ENCODE data around the gene ART4. TPM values are rescaled to one million over a fixed set of nuclear protein-coding genes. Genes with fewer than 3 reads are reported as not detected.

Gene ART4
- polyA plus RNA-seq, 1 donor from 2014 or later, result not detected

DNA sequence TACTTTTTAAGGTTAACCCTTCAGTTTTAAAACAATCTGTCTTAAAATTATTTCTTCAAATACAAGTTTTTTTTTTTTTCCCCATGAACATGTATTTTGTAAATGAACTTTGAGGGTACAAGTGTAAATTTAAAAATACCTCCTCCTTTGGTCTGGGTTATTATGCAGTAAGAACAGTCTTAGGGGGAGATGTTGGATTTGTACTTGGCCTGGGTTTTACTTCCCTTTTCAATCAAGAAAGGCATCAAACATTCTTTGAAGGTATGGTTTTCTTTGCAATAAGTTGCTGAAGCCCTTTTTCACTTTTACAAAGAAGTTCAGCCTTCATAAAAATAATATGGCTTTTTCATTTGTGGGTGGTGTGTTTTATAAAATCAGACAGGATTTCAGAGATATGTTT, 60.6 kb downstream of the ART4 start:
- Histone ChIP-seq H3K9ac (ENCODE audit: low read length) (no peak overlapping the region), H2AFZ (ENCODE audit: low read depth, low read length) (no peak overlapping the region), H3K9me3 (ENCODE audit: low read length) (no peaks in the 10 kb centered on the region), H3K27me3 (ENCODE audit: insufficient read depth, low read depth, low read length) (no peaks in the 10 kb centered on the region), H3F3A (ENCODE audit: insufficient read depth, low read length, poor library complexity, severe bottlenecking) (no peaks in the 10 kb centered on the region), H3K36me3 (ENCODE audit: insufficient read depth, low read length) (peaks cover 4% of the 10 kb centered on the region), H3K4me3 (ENCODE audit: low read length) (no peak overlapping the region), H3K9me2 (ENCODE audit: insufficient read depth, low read length) (no peaks in the 10 kb centered on the region), H4K20me1 (ENCODE audit: insufficient read depth) (no peaks in the 10 kb centered on the region), H3K4me2 (ENCODE audit: low read length) (no peak overlapping the region), H3K27ac (ENCODE audit: low read length) (no peak overlapping the region), H3K79me2 (replicated peaks; ENCODE audit: insufficient read depth, low read length) (no peaks in the 10 kb centered on the region)
- TF ChIP-seq EZH2 (IDR thresholded peaks at IDR 0.05; ENCODE audit: borderline replicate concordance, insufficient read depth, low read length, poor library complexity, severe bottlenecking) (no peak), EP300 (conservative IDR thresholded peaks at IDR 0.05; ENCODE audit: poor library complexity, severe bottlenecking) (no peak), TAF1 (IDR thresholded peaks at IDR 0.05; ENCODE audit: low read depth) (no peak), SMC3 (conservative IDR thresholded peaks at IDR 0.05; ENCODE audit: poor library complexity) (no peak), MXI1 (conservative IDR thresholded peaks at IDR 0.05; ENCODE audit: poor library complexity, severe bottlenecking) (no peak), RAD21 (conservative IDR thresholded peaks at IDR 0.05) (no peak), POLR2AphosphoS5 (IDR thresholded peaks at IDR 0.05) (no peak)
- TF ChIP-seq, protein P1, sequence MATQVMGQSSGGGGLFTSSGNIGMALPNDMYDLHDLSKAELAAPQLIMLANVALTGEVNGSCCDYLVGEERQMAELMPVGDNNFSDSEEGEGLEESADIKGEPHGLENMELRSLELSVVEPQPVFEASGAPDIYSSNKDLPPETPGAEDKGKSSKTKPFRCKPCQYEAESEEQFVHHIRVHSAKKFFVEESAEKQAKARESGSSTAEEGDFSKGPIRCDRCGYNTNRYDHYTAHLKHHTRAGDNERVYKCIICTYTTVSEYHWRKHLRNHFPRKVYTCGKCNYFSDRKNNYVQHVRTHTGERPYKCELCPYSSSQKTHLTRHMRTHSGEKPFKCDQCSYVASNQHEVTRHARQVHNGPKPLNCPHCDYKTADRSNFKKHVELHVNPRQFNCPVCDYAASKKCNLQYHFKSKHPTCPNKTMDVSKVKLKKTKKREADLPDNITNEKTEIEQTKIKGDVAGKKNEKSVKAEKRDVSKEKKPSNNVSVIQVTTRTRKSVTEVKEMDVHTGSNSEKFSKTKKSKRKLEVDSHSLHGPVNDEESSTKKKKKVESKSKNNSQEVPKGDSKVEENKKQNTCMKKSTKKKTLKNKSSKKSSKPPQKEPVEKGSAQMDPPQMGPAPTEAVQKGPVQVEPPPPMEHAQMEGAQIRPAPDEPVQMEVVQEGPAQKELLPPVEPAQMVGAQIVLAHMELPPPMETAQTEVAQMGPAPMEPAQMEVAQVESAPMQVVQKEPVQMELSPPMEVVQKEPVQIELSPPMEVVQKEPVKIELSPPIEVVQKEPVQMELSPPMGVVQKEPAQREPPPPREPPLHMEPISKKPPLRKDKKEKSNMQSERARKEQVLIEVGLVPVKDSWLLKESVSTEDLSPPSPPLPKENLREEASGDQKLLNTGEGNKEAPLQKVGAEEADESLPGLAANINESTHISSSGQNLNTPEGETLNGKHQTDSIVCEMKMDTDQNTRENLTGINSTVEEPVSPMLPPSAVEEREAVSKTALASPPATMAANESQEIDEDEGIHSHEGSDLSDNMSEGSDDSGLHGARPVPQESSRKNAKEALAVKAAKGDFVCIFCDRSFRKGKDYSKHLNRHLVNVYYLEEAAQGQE (IDR thresholded peaks at IDR 0.05; ENCODE audit: borderline replicate concordance), result no peak
- TF ChIP-seq, protein P2, sequence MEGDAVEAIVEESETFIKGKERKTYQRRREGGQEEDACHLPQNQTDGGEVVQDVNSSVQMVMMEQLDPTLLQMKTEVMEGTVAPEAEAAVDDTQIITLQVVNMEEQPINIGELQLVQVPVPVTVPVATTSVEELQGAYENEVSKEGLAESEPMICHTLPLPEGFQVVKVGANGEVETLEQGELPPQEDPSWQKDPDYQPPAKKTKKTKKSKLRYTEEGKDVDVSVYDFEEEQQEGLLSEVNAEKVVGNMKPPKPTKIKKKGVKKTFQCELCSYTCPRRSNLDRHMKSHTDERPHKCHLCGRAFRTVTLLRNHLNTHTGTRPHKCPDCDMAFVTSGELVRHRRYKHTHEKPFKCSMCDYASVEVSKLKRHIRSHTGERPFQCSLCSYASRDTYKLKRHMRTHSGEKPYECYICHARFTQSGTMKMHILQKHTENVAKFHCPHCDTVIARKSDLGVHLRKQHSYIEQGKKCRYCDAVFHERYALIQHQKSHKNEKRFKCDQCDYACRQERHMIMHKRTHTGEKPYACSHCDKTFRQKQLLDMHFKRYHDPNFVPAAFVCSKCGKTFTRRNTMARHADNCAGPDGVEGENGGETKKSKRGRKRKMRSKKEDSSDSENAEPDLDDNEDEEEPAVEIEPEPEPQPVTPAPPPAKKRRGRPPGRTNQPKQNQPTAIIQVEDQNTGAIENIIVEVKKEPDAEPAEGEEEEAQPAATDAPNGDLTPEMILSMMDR (IDR thresholded peaks at IDR 0.05; ENCODE audit: poor library complexity, severe bottlenecking), result no peak

DNA sequence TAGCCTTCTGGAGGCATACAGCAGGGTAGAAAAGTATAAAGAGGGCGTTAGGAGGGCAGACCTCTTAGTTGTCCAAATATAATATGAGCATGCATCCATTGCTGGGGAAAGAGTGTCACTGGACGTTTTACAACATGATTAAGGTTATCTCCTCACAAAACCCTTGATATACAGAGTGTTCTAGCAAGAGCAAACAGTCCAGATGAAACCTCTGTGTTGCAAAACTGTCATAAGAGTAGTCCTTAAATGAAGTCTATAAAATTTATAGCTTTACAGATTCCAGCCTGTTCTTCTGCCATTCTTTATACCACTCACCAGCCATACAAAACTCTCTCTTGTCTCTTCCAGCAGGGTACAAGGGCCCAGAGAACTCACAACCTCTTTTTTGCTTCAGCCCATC, 61.8 kb downstream of the ART4 start:
- H3K27ac ChIP-seq (ENCODE audit: low read length), result no peak overlapping the region

More for the DNA sequence above, 61.8 kb downstream of the ART4 start:
- no peak for TF ChIP-seq TAF1 (IDR thresholded peaks at IDR 0.05; ENCODE audit: low read depth)
- no peak for TF ChIP-seq RAD21 (conservative IDR thresholded peaks at IDR 0.05)
- TF ChIP-seq, protein P1 (IDR thresholded peaks at IDR 0.05; ENCODE audit: borderline replicate concordance), result no peak
- no peak for TF ChIP-seq EZH2 (IDR thresholded peaks at IDR 0.05; ENCODE audit: borderline replicate concordance, insufficient read depth, low read length, poor library complexity, severe bottlenecking)
- TF ChIP-seq POLR2AphosphoS5 (IDR thresholded peaks at IDR 0.05), result no peak
- TF ChIP-seq, protein P2 (IDR thresholded peaks at IDR 0.05; ENCODE audit: poor library complexity, severe bottlenecking), result no peak
- no peak for TF ChIP-seq SMC3 (conservative IDR thresholded peaks at IDR 0.05; ENCODE audit: poor library complexity)
- no peak for TF ChIP-seq EP300 (conservative IDR thresholded peaks at IDR 0.05; ENCODE audit: poor library complexity, severe bottlenecking)
- no peak for TF ChIP-seq MXI1 (conservative IDR thresholded peaks at IDR 0.05; ENCODE audit: poor library complexity, severe bottlenecking)
- H3F3A ChIP-seq (ENCODE audit: insufficient read depth, low read length, poor library complexity, severe bottlenecking), result no peaks in the 10 kb centered on the region
- no peak overlapping the region for H2AFZ ChIP-seq (ENCODE audit: low read depth, low read length)
- peaks cover 4% of the 10 kb centered on the region for H3K36me3 ChIP-seq (ENCODE audit: insufficient read depth, low read length)
- no peaks in the 10 kb centered on the region for H3K79me2 ChIP-seq (replicated peaks; ENCODE audit: insufficient read depth, low read length)
- H3K9ac ChIP-seq (ENCODE audit: low read length), result no peak overlapping the region
- no peak overlapping the region for H3K4me2 ChIP-seq (ENCODE audit: low read length)
- H3K9me2 ChIP-seq (ENCODE audit: insufficient read depth, low read length), result no peaks in the 10 kb centered on the region
- H3K4me3 ChIP-seq (ENCODE audit: low read length), result no peak overlapping the region
- H4K20me1 ChIP-seq (ENCODE audit: insufficient read depth), result no peaks in the 10 kb centered on the region
- H3K27me3 ChIP-seq (ENCODE audit: insufficient read depth, low read depth, low read length), result no peaks in the 10 kb centered on the region
- H3K9me3 ChIP-seq (ENCODE audit: low read length), result no peaks in the 10 kb centered on the region

Data from neural cell (in vitro differentiated cells).